GM21381 (cell line): ENCODE measurements around the gene TBC1D20.

ENCODE experiments used
- ATAC-seq: cut with Tn5 transposase; IDR thresholded peaks from one replicate; pipeline ENCODE4 v1.9.1; 2021; ENCODE audit warnings: mild to moderate bottlenecking, moderate library complexity; ENCODE audit not compliant: unreplicated experiment

The TBC1D20 gene

GRCh38 chr20:440148-440547 is 22.2 kb downstream of the TBC1D20 start:
- ATAC-seq: no peak

GRCh38 chr20:438571-439469 is 23.5 kb downstream of the TBC1D20 start:
- ATAC-seq: no peak

- no peak for ATAC-seq
These were observed 24.4 kb downstream of the TBC1D20 start for GRCh38 chr20:437787-438486.

GRCh38 chr20:436476-436875 is 25.9 kb downstream of the TBC1D20 start:
- ATAC-seq: no peak

GRCh38 chr20:435558-435957 is 26.8 kb downstream of the TBC1D20 start:
- no peak for ATAC-seq

GRCh38 chr20:434661-435419 is 27.5 kb downstream of the TBC1D20 start:
- no peak for ATAC-seq

- ATAC-seq: no peak
These were observed 28.1 kb downstream of the TBC1D20 start for GRCh38 chr20:434221-434620.

GRCh38 chr20:433300-433975 is 28.9 kb downstream of the TBC1D20 start:
- ATAC-seq: peak; percentile 78

- ATAC-seq: no peak
These were observed 29.5 kb downstream of the TBC1D20 start for GRCh38 chr20:432677-433299.

GRCh38 chr20:432208-432607 is 30.1 kb downstream of the TBC1D20 start:
- ATAC-seq: no peak

- no peak for ATAC-seq
These were observed 31.1 kb downstream of the TBC1D20 start for GRCh38 chr20:431012-431904.

- no peak for ATAC-seq
These were observed 32.0 kb downstream of the TBC1D20 start for GRCh38 chr20:430091-430999.

- ATAC-seq: no peak
These were observed 33.6 kb downstream of the TBC1D20 start for GRCh38 chr20:428658-429200.

- no peak for ATAC-seq
These were observed 34.3 kb downstream of the TBC1D20 start for GRCh38 chr20:427849-428657.

- no peak for ATAC-seq
These were observed 34.9 kb downstream of the TBC1D20 start for GRCh38 chr20:427401-427800.

- no peak for ATAC-seq
These were observed 35.8 kb downstream of the TBC1D20 start for GRCh38 chr20:426566-426965.

- no peak for ATAC-seq
These were observed 40.6 kb downstream of the TBC1D20 start for GRCh38 chr20:421685-422250.
